Lower leg skin (tissue), 3 donors: ENCODE results near the gene RBM20.

ENCODE experiments used
- CTCF ChIP-seq, 3 donors: fragments of 450-650 bp; IDR thresholded peaks; one replicate each; pipeline ENCODE4 v1.5.1; 2016; ENCODE audit warnings: antibody characterized with exemption in 3 of 3, mild to moderate bottlenecking in 3 of 3, moderate library complexity in 2 of 3
- POLR2A ChIP-seq, 2 donors: fragments of 450-650 bp; IDR thresholded peaks; one replicate each; pipeline ENCODE4 v1.6.1; 2016 to 2017; ENCODE audit warnings: antibody characterized with exemption in 2 of 2, mild to moderate bottlenecking in 1 of 2, moderate library complexity in 1 of 2

DNA sequence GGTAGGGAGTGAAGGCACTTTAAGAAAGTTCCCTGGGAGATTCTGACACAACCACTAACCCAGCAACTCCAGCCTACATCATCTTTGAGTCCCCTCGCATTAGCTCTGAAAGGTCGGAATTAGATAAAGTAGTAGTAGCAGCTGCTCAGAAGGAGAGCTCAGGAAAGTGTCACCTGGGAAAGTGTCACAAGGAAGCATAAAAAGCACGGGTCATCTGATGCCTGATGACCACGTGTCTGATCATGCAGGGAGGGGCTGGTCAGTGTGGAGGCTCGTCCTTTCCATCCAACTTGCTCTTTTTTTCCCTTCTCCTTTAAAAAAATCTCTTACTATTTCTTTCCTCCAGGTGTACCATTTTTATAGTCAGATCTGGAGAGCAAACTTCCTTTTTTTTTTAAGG lies 180.5 kb downstream of the RBM20 start:
- TF ChIP-seq CTCF (IDR thresholded peaks at IDR 0.05) (no peak), POLR2A (IDR thresholded peaks at IDR 0.05) (no peak)
